HEK293T (cell line): ENCODE data around the gene PLK4.

ENCODE experiments used
- ARNT ChIP-seq: fragments of 450-650 bp; IDR thresholded peaks from 2 replicates; pipeline ENCODE4 v1.6.1; 2017; ENCODE audit warnings: mild to moderate bottlenecking
- BHLHE40 ChIP-seq: fragments of 450-650 bp; IDR thresholded peaks from 2 replicates; pipeline ENCODE4 v1.6.1; 2016; ENCODE audit warnings: mild to moderate bottlenecking, moderate library complexity, borderline replicate concordance
- ELF4 ChIP-seq: fragments of 450-650 bp; IDR thresholded peaks from 2 replicates; pipeline ENCODE4 v1.6.1; 2017; ENCODE audit warnings: antibody characterized with exemption
- FOXA1 ChIP-seq: fragments of 450-650 bp; IDR thresholded peaks from 2 replicates; pipeline ENCODE4 v1.6.1; 2016; ENCODE audit warnings: mild to moderate bottlenecking
- FOXK2 ChIP-seq: fragments of 450-650 bp; IDR thresholded peaks from 2 replicates; pipeline ENCODE4 v1.6.1; 2016; ENCODE audit warnings: mild to moderate bottlenecking
- FOXM1 ChIP-seq: fragments of 450-650 bp; IDR thresholded peaks from 2 replicates; pipeline ENCODE4 v1.6.1; 2017; ENCODE audit warnings: mild to moderate bottlenecking, borderline replicate concordance
- HDGF ChIP-seq: fragments of 450-650 bp; IDR thresholded peaks from 2 replicates; pipeline ENCODE4 v1.6.1; 2017; ENCODE audit warnings: antibody characterized with exemption, borderline replicate concordance
- L3MBTL2 ChIP-seq: fragments of 450-650 bp; conservative IDR thresholded peaks from 2 replicates; pipeline ENCODE4 v1.6.1; 2016; ENCODE audit warnings: mild to moderate bottlenecking
- NFRKB ChIP-seq: fragments of 450-650 bp; IDR thresholded peaks from 2 replicates; pipeline ENCODE4 v1.6.1; 2016; ENCODE audit warnings: mild to moderate bottlenecking, moderate library complexity
- SP1 ChIP-seq: fragments of 450-650 bp; IDR thresholded peaks from 2 replicates; pipeline ENCODE4 v1.6.1; 2017
- SUZ12 ChIP-seq: fragments of 450-650 bp; IDR thresholded peaks from 2 replicates; pipeline ENCODE4 v1.6.1; 2016; ENCODE audit warnings: mild to moderate bottlenecking
- TARDBP ChIP-seq: fragments of 450-650 bp; IDR thresholded peaks from 2 replicates; pipeline ENCODE4 v1.6.1; 2016
- TF ChIP-seq, protein P1 (sequence below): fragments of 450-650 bp; IDR thresholded peaks from 2 replicates; pipeline ENCODE4 v1.6.1; 2016

DNA sequence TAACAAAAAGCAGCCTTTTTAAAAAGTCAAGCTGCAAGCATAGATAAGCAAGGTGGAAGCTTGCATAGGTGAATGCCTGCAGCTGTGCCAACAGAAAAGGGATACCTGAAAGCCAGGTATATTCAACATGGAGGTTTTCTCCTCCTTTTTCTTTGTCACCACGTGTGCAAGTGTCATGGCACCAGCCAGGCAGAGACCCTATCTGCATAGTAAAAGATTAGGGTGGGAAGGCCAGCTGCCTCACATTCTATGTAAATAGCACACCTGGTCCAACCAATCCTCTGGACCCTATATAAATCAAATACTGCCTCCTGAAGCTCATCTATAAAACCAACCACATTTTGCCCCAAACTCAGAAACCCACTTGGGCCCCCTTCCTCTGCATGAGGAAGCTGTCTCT is 28.0 kb upstream of the PLK4 start:
- TF ChIP-seq SP1 = no peak
- TF ChIP-seq FOXM1 = no peak
- TF ChIP-seq TARDBP = no peak
- TF ChIP-seq NFRKB = no peak
- TF ChIP-seq ELF4 = no peak
- no peak for TF ChIP-seq SUZ12
- TF ChIP-seq BHLHE40 = no peak
- TF ChIP-seq, protein P1, sequence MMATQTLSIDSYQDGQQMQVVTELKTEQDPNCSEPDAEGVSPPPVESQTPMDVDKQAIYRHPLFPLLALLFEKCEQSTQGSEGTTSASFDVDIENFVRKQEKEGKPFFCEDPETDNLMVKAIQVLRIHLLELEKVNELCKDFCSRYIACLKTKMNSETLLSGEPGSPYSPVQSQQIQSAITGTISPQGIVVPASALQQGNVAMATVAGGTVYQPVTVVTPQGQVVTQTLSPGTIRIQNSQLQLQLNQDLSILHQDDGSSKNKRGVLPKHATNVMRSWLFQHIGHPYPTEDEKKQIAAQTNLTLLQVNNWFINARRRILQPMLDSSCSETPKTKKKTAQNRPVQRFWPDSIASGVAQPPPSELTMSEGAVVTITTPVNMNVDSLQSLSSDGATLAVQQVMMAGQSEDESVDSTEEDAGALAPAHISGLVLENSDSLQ = no peak
- no peak for TF ChIP-seq FOXK2
- no peak for TF ChIP-seq L3MBTL2
- no peak for TF ChIP-seq FOXA1
- no peak for TF ChIP-seq HDGF
- TF ChIP-seq ARNT = no peak
